CD4-positive, alpha-beta memory T cell (primary cell): Measurements from ENCODE around the gene PFKL. TPM values are rescaled to one million over a fixed set of nuclear protein-coding genes. Genes with fewer than 3 reads are reported as not detected.

Source experiments
- CTCF ChIA-PET: fragments of 350-600 bp; sonication (Branson Sonifier 250); formaldehyde crosslinking; loops from one replicate; lab custom pipeline; 2021; ENCODE audit warnings: inconsistent platforms; ENCODE audit not compliant: partially characterized antibody; lab: Charles Lee
- POLR2A ChIA-PET: fragments of 350-600 bp; sonication (Branson Sonifier 250); formaldehyde crosslinking; loops from one replicate; lab custom pipeline; 2021; ENCODE audit not compliant: partially characterized antibody; lab: Charles Lee
- DNase-seq, 5 donors: peaks; one replicate each; pipeline versions ENCODE4 v3.0.0 to v3.0.0-alpha.2; 2020 to 2022; ENCODE audit warnings: mixed read lengths in 1 of 5
- H3K27ac ChIP-seq: one replicate; pipeline ENCODE4 v1.7.0; 2013; ENCODE audit warnings: low read depth, low read length
- H3K27me3 ChIP-seq: 2 replicates; pipeline ENCODE4 v1.7.0; 2013; ENCODE audit warnings: mild to moderate bottlenecking, low read length, moderate library complexity; ENCODE audit not compliant: insufficient read depth
- H3K36me3 ChIP-seq: 2 replicates; pipeline ENCODE4 v1.7.0; 2013; ENCODE audit warnings: mild to moderate bottlenecking, low read length, moderate library complexity; ENCODE audit not compliant: insufficient read depth
- H3K4me1 ChIP-seq: 2 replicates; pipeline ENCODE4 v1.7.0; 2013; ENCODE audit warnings: mild to moderate bottlenecking, low read length, moderate library complexity; ENCODE audit not compliant: insufficient read depth
- H3K4me3 ChIP-seq, 2 donors: one replicate each; pipeline ENCODE4 v1.7.0; 2013; ENCODE audit warnings: low read length in 2 of 2, mild to moderate bottlenecking in 1 of 2
- H3K9me3 ChIP-seq, 2 donors: one replicate each; pipeline ENCODE4 v1.7.0; 2013; ENCODE audit warnings: low read length in 2 of 2, control low read depth in 1 of 2; ENCODE audit not compliant: control insufficient read depth in 1 of 2
- H3K27ac Mint-ChIP-seq, 7 donors: one replicate each; pipeline ENCODE4 v1.8.0; 2020 to 2021; ENCODE audit warnings: mixed read lengths in 7 of 7, mild to moderate bottlenecking in 6 of 7, inconsistent platforms in 3 of 7, moderate library complexity in 3 of 7
- H3K27me3 Mint-ChIP-seq, 2 donors: one replicate each; pipeline ENCODE4 v1.8.0; 2020 to 2021; ENCODE audit warnings: mixed read lengths in 2 of 2
- H3K36me3 Mint-ChIP-seq, 2 donors: one replicate each; pipeline ENCODE4 v1.8.0; 2020 to 2021; ENCODE audit warnings: mixed read lengths in 2 of 2, inconsistent platforms in 1 of 2, mild to moderate bottlenecking in 1 of 2
- H3K4me1 Mint-ChIP-seq, 4 donors: one replicate each; pipeline ENCODE4 v1.8.0; 2020 to 2021; ENCODE audit warnings: mixed read lengths in 4 of 4, mild to moderate bottlenecking in 1 of 4
- H3K4me3 Mint-ChIP-seq, 8 donors: one replicate each; pipeline ENCODE4 v1.8.0; 2020 to 2021; ENCODE audit warnings: mixed read lengths in 8 of 8, mild to moderate bottlenecking in 7 of 8, moderate library complexity in 6 of 8, inconsistent platforms in 3 of 8
- H3K9me3 Mint-ChIP-seq, 8 donors: one replicate each; pipeline ENCODE4 v1.8.0; 2020 to 2021; ENCODE audit warnings: mixed read lengths in 8 of 8, mild to moderate bottlenecking in 5 of 8, inconsistent platforms in 3 of 8, moderate library complexity in 1 of 8
- intact Hi-C: fragments of 100-400 bp; cut with micrococcal nuclease; formaldehyde crosslinking; loops from one replicate; pipeline ENCODE4 v1.15.1; 2023
- polyA plus RNA-seq, 2 donors: library from polyadenylated mRNA; unstranded; fragments of 300-500 nt; fragmentation: Illumina TruSeq; gene quantifications; one replicate each; pipeline ENCODE4 v1.2.3, GENCODE V29; 2021
- total RNA-seq, 2 experiments: library from RNA; stranded (reverse); gene quantifications; one replicate each; pipeline ENCODE4 v1.2.3, GENCODE V29; 2021

The PFKL gene
- total and polyA plus RNA-seq, 4 experiments from 2014 or later: 132 to 145 (median 139) TPM

DNA sequence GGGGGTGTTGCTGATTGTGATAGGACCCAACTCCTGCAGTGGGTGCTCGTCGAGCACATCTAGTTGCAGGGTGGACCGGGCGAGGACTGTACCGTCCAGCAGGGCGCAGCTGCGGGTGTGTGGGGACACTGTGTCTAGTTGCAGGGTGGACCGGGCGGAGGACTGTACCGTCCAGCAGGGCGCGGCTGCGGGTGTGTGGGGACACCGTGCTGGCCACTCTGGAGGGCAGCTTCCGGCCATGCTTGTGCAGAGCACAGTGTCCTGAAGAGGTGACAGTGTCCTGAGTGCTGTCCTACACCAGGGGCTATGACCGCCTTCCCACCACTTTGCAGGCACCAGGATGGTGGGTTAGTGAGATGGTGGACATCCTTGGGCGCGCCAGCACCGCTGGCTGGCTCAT lies 49.0 kb downstream of the PFKL start:
- Histone ChIP-seq H3K27me3 (no peaks in the 10 kb centered on the region), H3K4me3 (no peak overlapping the region), H3K9me3 (no peaks in the 10 kb centered on the region), H3K36me3 (no peaks in the 10 kb centered on the region), H3K4me1 (peaks cover 17% of the 10 kb centered on the region), H3K27ac (no peak overlapping the region)
- Mint-ChIP-seq H3K4me3 (no peak overlapping the region), H3K27ac (peak overlapping the region in 1 of 7 donors; percentile 23), H3K27me3 (peaks cover 7 to 8% of the 10 kb centered on the region in 2 donors), H3K36me3 (no peaks in the 10 kb centered on the region), H3K4me1 (peaks cover 5 to 21% (median 15%) of the 10 kb centered on the region in 4 donors), H3K9me3 (no peaks in the 10 kb centered on the region)
- intact Hi-C loops: no loop called here
- POLR2A ChIA-PET: no interaction called here
- no peak for DNase-seq
- CTCF ChIA-PET: no interaction called here

DNA sequence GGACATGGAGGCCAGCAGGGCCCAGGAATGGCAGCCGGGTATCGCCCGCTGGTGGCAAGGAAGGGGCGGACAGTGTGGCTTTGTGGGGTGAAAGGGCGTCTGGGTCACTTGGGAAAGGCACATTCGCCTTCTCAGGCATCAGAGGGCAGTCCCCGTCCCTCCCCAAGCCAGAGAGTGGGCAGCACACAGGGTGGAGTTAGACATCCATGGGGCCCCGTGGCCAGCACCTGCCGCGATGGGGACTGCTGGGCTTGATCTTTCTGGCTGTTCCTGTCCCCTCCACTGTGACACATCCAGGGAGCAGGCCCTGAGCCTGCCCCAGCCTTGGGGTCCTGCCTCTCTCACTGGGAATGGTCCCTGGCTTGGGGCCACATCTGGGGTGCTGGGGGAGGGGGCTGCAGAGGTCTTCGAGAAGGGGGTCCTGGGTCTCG lies 49.6 kb downstream of the PFKL start:
- Histone ChIP-seq H3K36me3 (no peaks in the 10 kb centered on the region), H3K27me3 (no peaks in the 10 kb centered on the region), H3K4me3 (no peak overlapping the region), H3K9me3 (no peaks in the 10 kb centered on the region), H3K4me1 (peaks cover 23% of the 10 kb centered on the region), H3K27ac (no peak overlapping the region)
- Mint-ChIP-seq H3K36me3 (no peaks in the 10 kb centered on the region), H3K9me3 (no peaks in the 10 kb centered on the region), H3K27me3 (peaks cover 7 to 8% of the 10 kb centered on the region in 2 donors), H3K27ac (no peak overlapping the region), H3K4me3 (no peak overlapping the region), H3K4me1 (peaks cover 10 to 27% (median 20%) of the 10 kb centered on the region in 4 donors)
- ChIA-PET CTCF (no interaction called here), POLR2A (no interaction called here)
- intact Hi-C loops: no loop called here
- no peak for DNase-seq

DNA sequence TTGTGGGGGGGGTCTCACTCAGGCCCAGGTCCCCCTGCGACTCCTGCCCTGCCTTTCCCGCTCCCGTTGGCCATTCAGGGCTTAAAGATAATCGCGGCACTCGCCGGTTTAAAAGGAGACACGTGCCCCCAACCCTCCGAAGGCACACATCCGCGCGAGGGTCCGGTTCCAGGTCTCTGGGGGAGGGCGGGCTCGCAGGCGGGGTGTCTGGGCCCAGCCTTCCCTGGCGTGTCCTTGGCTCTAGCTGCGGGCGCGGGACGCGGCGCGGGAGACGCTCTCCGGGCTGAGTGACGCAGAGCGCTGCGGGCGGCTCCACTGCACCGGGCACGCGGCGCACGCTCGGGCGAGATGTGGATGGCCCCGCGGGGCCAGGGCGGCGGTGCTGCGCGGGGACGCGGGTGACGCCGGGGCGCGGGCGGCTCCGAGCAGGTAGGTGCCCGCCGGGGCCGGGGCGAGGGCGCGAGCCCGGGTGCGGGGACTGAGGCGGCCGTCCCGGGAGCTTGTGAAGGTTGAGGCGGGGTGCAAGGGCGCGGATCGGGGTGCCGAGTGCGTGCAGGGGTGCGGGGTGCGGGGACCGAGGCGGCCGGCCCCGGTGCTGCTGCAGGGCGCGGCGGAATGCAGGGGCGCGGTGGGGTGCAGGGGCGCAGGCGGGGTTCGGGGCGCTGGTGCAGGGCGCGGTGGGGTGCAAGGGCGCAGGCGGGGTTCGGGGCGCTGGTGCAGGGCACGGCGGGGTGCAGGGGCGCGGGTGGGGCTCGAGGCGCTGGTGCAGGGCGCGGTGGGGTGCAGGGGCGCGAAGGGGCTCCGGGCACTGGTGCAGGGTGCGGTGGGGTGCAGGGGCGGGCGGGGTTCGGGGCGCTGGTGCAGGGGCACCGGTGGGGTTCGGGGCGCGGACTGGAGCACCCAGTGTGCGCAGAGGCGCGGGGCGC lies 50.3 kb downstream of the PFKL start:
- Mint-ChIP-seq H3K4me1 (peaks cover 15 to 34% (median 25%) of the 10 kb centered on the region in 4 donors), H3K9me3 (no peaks in the 10 kb centered on the region), H3K27me3 (peaks cover 7 to 8% of the 10 kb centered on the region in 2 donors), H3K4me3 (no peak overlapping the region), H3K36me3 (no peaks in the 10 kb centered on the region), H3K27ac (no peak overlapping the region)
- intact Hi-C loops: no loop called here
- DNase-seq: no peak
- Histone ChIP-seq H3K27ac (no peak overlapping the region), H3K4me1 (peaks cover 30% of the 10 kb centered on the region), H3K27me3 (no peaks in the 10 kb centered on the region), H3K9me3 (no peaks in the 10 kb centered on the region), H3K36me3 (no peaks in the 10 kb centered on the region), H3K4me3 (no peak overlapping the region)
- CTCF ChIA-PET: no interaction called here
- POLR2A ChIA-PET: no interaction called here

DNA sequence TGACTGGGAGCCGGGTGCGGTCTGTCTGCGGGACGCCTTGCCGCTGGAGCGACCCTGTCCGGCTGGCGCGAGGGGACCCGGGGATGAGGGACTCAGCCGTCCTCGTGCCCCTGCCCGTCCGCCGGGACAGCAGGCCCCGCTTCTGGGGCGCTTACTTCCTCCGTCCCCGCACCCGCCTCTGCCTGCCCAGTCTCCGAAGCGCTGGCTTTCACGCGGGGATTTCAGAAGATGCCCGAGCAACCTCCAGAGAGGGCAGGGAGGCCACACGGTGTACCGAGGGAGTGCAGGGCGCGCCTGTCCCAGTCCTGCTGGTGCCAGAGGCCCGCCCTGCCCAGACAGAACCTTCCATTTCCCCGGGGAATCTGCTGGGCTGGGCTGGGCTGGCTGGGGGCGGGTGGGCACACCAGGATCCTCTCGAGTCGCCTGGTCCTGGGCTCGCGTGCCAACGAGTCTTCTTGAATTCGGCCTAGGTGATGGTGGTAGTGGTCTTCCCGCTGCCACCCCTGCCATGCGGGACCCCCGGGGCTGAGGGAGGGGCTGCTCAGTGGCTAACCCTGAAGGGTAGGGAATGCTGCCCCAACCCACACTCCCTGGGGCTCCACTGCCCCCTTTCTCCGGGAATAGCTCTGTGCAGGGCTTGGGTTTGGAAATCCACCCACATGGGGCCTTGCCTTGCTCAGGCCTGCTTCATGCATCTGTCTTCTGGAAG lies 51.1 kb downstream of the PFKL start:
- POLR2A ChIA-PET: no interaction called here

DNA sequence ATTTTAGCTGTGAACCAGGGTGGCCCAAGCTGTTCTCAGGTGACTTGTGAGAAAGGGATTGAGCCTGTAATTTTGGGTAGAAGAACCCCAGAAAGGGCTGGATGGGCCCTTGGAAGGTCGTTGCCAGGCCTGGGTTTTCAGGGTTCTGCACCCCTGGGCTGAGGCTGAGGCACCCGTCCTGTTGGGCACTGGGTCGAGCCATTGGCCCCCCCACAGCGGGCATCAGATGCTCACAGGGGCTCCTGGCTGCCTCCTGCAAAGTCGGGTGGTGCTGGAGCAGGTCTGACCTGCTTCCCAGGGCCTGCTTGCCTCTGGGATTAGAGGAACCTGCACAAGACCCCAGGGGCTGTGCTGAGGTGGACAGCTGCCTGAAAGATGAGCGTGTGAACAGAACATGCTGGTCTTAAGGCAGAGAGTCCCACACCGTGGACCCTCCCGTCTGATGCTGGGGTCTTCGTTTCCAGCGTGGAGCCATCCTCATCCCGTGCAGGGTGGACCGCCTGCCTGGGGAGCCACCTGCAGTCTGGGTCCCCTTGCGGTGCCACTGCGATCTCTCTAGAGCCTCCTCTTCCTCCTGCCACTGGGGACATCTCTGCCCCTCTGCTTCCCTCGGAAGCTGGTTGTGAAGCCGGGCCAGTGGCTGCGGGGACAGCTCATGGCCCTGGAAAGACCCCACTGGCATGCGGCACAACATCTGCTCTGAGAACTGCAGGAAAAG lies 51.8 kb downstream of the PFKL start:
- Histone ChIP-seq H3K36me3 (no peaks in the 10 kb centered on the region), H3K4me3 (no peak overlapping the region), H3K27ac (no peak overlapping the region), H3K27me3 (no peaks in the 10 kb centered on the region), H3K4me1 (peaks cover 37% of the 10 kb centered on the region), H3K9me3 (no peaks in the 10 kb centered on the region)
- intact Hi-C loops: no loop called here
- DNase-seq: no peak
- Mint-ChIP-seq H3K4me1 (peaks cover 21 to 48% (median 35%) of the 10 kb centered on the region in 4 donors), H3K36me3 (no peaks in the 10 kb centered on the region), H3K27me3 (peaks cover 7 to 8% of the 10 kb centered on the region in 2 donors), H3K27ac (peak overlapping the region in 1 of 7 donors; percentile 44), H3K4me3 (peak overlapping the region in 1 of 8 donors; percentile 13), H3K9me3 (no peaks in the 10 kb centered on the region)
- CTCF ChIA-PET: no interaction called here
- POLR2A ChIA-PET: no interaction called here

More for the DNA sequence above, 51.1 kb downstream of the PFKL start:
- no peak overlapping the region for H3K27ac Mint-ChIP-seq
- no peaks in the 10 kb centered on the region for H3K27me3 ChIP-seq
- no peak overlapping the region for H3K4me3 ChIP-seq
- peaks cover 7 to 8% of the 10 kb centered on the region in 2 donors for H3K27me3 Mint-ChIP-seq
- H3K9me3 ChIP-seq: no peaks in the 10 kb centered on the region
- CTCF ChIA-PET: no interaction called here
- intact Hi-C loops: no loop called here
- peaks cover 21 to 41% (median 31%) of the 10 kb centered on the region in 4 donors for H3K4me1 Mint-ChIP-seq
- H3K36me3 ChIP-seq: no peaks in the 10 kb centered on the region
- no peak overlapping the region for H3K27ac ChIP-seq
- no peak for DNase-seq
- peaks cover 37% of the 10 kb centered on the region for H3K4me1 ChIP-seq
- H3K4me3 Mint-ChIP-seq: peak overlapping the region in 1 of 8 donors; percentile 13
- H3K9me3 Mint-ChIP-seq: no peaks in the 10 kb centered on the region
- no peaks in the 10 kb centered on the region for H3K36me3 Mint-ChIP-seq

DNA sequence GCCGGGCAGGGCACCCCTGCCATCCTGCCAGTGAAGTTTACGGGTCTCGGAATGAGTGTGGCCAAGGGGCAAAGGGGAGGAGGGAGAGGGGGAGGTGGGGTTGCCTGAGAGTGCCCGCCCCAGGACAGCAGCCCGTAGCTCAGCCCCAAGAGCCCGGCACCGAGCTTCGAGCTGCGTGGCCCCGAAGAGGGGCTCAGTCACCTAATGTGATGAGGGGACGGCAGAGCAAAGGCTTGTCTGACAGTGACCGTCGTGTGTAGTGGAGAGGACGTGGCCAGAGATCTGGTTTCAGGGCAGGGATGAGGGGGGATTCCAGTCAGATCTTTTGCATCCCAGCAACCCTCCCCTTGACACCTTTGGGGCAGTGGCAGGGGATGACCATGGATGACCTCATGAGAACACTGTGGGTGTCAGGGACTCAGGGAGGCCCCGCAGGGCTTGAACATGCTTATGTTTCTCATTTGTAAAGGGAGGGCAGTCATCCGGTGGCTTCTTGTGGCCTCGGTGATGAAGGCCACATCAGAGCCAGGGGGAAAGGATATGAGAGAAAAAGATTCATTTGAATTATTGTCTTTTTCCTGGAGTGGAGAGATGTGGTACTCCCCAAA lies 52.5 kb downstream of the PFKL start:
- POLR2A ChIA-PET: interaction anchor here (1.5 to 1.6 kb wide), 2 partner anchors 13 to 14 kb away, joined by 4 to 6 read pairs; no protein-coding TSS in a partner anchor
- H3K36me3 Mint-ChIP-seq: no peaks in the 10 kb centered on the region
- Histone ChIP-seq H3K36me3 (no peaks in the 10 kb centered on the region), H3K27ac (no peak overlapping the region), H3K4me1 (peaks cover 37% of the 10 kb centered on the region), H3K27me3 (no peaks in the 10 kb centered on the region), H3K4me3 (no peak overlapping the region), H3K9me3 (no peaks in the 10 kb centered on the region)
- peak overlapping the region in 1 of 7 donors; percentile 44 for H3K27ac Mint-ChIP-seq
- no peaks in the 10 kb centered on the region for H3K9me3 Mint-ChIP-seq
- DNase-seq: no peak
- H3K4me1 Mint-ChIP-seq: peaks cover 21 to 48% (median 36%) of the 10 kb centered on the region in 4 donors
- peaks cover 7 to 8% of the 10 kb centered on the region in 2 donors for H3K27me3 Mint-ChIP-seq
- CTCF ChIA-PET: no interaction called here
- H3K4me3 Mint-ChIP-seq: peak overlapping the region in 4 of 8 donors; percentile 30 to 85 (median 82)
- intact Hi-C loops: no loop called here
